HCT116 (cell line): ENCODE data around the gene SLAMF7. TPM values are rescaled to one million over a fixed set of nuclear protein-coding genes. Genes with fewer than 3 reads are reported as not detected.

ENCODE experiments used
- ATAC-seq: fragments of 200-7000 bp; cut with Tn5 transposase; 2 replicates; pipeline ENCODE4 v1.9.1; 2020; ENCODE audit warnings: mild to moderate bottlenecking, moderate library complexity
- BruUV-seq: library from RNA; stranded (reverse); fragments of 400-500 nt; replicated peaks from 2 replicates; lab custom pipeline; 2021; lab: Mats Ljungman, UMichigan
- CTCF ChIA-PET: fragments of 300-600 bp; sonication (Branson Sonifier 250); formaldehyde crosslinking; loops from one replicate; lab custom pipeline; 2021; ENCODE audit warnings: antibody characterized with exemption; lab: Charles Lee
- POLR2A ChIA-PET: fragments of 300-600, 350-600 bp; sonication (Branson Sonifier 250); formaldehyde crosslinking; loops from one replicate; lab custom pipeline; 2021; ENCODE audit warnings: antibody characterized with exemption; lab: Charles Lee
- RAD21 ChIA-PET, 2 experiments: fragments of 300-600 bp; sonication (Branson Sonifier 250); formaldehyde crosslinking; loops; one replicate each; lab custom pipeline; 2023; ENCODE audit warnings: low total read pairs in 2 of 2; ENCODE audit not compliant: uncharacterized antibody in 2 of 2, unreplicated experiment in 2 of 2, low non-redundant PET in 1 of 2; lab: Charles Lee
- DNase-seq: peaks from one replicate; pipeline ENCODE4 v3.0.0-alpha.2; 2010; ENCODE audit warnings: low read depth, low spot score
- H2AFZ ChIP-seq: fragments of 200-600 bp; shearing (Covaris generic), sonication (generic); 2 replicates; pipeline ENCODE4 v1.6.1; 2017; ENCODE audit warnings: low read depth, mixed run types, mixed read lengths, antibody characterized with exemption, low read length; ENCODE audit not compliant: poor library complexity, severe bottlenecking
- H3K27ac ChIP-seq: 2 replicates; pipeline ENCODE4 v1.5.1; 2012; ENCODE audit warnings: low read depth, low read length
- H3K27me3 ChIP-seq: fragments of 200-600 bp; sonication (generic); 2 replicates; pipeline ENCODE4 v1.6.1; 2016; ENCODE audit warnings: mixed run types, low read length, mixed read lengths; ENCODE audit not compliant: insufficient read depth
- H3K36me3 ChIP-seq, 2 experiments: fragments of 200-500 bp in 1 of 2; fragments of 200-600 bp in 1 of 2; sonication (Bioruptor generic) in 1 of 2; sonication (generic) in 1 of 2; 2 replicates each; pipeline versions ENCODE4 v1.5.1 to v1.6.1; 2014 to 2016; ENCODE audit warnings: low read length in 2 of 2, inconsistent platforms in 1 of 2, mixed read lengths in 1 of 2, mixed run types in 1 of 2; ENCODE audit not compliant: insufficient read depth in 2 of 2, control insufficient read depth in 1 of 2
- H3K4me1 ChIP-seq, 2 experiments: fragments of 200-600 bp in 1 of 2; sonication (generic) in 1 of 2; 2 replicates each; pipeline versions ENCODE4 v1.5.1 to v1.6.1; 2012 to 2017; ENCODE audit warnings: low read length in 2 of 2, inconsistent platforms in 1 of 2, mild to moderate bottlenecking in 1 of 2, mixed read lengths in 1 of 2, mixed run types in 1 of 2, moderate library complexity in 1 of 2; ENCODE audit not compliant: insufficient read depth in 2 of 2, control insufficient read depth in 1 of 2
- H3K4me2 ChIP-seq: fragments of 200-600 bp; sonication (generic); 2 replicates; pipeline ENCODE4 v1.6.1; 2017; ENCODE audit warnings: mixed run types, low read length, mixed read lengths
- H3K4me3 ChIP-seq, 2 experiments: fragments of 200-600 bp in 1 of 2; sonication (generic) in 1 of 2; replicated peaks in 1 of 2; 2 replicates each; pipeline ENCODE4 v1.5.1; 2011 to 2016; ENCODE audit warnings: low read length in 2 of 2, control low read depth in 1 of 2, low read depth in 1 of 2, mild to moderate bottlenecking in 1 of 2, mixed read lengths in 1 of 2, mixed run types in 1 of 2
- H3K79me2 ChIP-seq: fragments of 200-600 bp; sonication (generic); 2 replicates; pipeline ENCODE4 v1.6.1; 2017; ENCODE audit warnings: mild to moderate bottlenecking, mixed run types, low read length, moderate library complexity, mixed read lengths; ENCODE audit not compliant: insufficient read depth
- H3K9ac ChIP-seq: fragments of 200-600 bp; sonication (generic); 2 replicates; pipeline ENCODE4 v1.6.1; 2016; ENCODE audit warnings: low read length, mixed read lengths
- H3K9me2 ChIP-seq: fragments of 200-600 bp; sonication (generic), shearing (Covaris generic); 2 replicates; pipeline ENCODE4 v1.6.1; 2017; ENCODE audit warnings: mixed run types, mild to moderate bottlenecking, moderate library complexity; ENCODE audit not compliant: insufficient read depth
- H3K9me3 ChIP-seq, 2 experiments: fragments of 200-500 bp in 1 of 2; fragments of 200-600 bp in 1 of 2; sonication (Bioruptor generic) in 1 of 2; sonication (generic) in 1 of 2; 2 replicates each; pipeline ENCODE4 v1.6.1; 2014 to 2017; ENCODE audit warnings: low read length in 2 of 2, mixed read lengths in 2 of 2, inconsistent platforms in 1 of 2, low read depth in 1 of 2, mild to moderate bottlenecking in 1 of 2, mixed run types in 1 of 2, moderate library complexity in 1 of 2; ENCODE audit not compliant: control insufficient read depth in 1 of 2, insufficient read depth in 1 of 2
- H4K20me1 ChIP-seq: fragments of 200-600 bp; sonication (generic), shearing (Covaris generic); 2 replicates; pipeline ENCODE4 v1.6.1; 2017; ENCODE audit warnings: mixed run types, mild to moderate bottlenecking, moderate library complexity; ENCODE audit not compliant: insufficient read depth
- CBX3 ChIP-seq: IDR thresholded peaks from 2 replicates; pipeline ENCODE4 v1.6.1; 2012; ENCODE audit warnings: low read depth
- CEBPB ChIP-seq: IDR thresholded peaks from 2 replicates; pipeline ENCODE4 v1.6.1; 2012; ENCODE audit warnings: low read depth
- EGR1 ChIP-seq: IDR thresholded peaks from 2 replicates; pipeline ENCODE4 v1.6.1; 2012; ENCODE audit warnings: low read depth
- ELF1 ChIP-seq: IDR thresholded peaks from 2 replicates; pipeline ENCODE4 v1.6.1; 2012; ENCODE audit warnings: low read depth, borderline replicate concordance
- EZH2 ChIP-seq: fragments of 200-600 bp; sonication (generic); IDR thresholded peaks from 2 replicates; pipeline ENCODE4 v1.6.1; 2017; ENCODE audit warnings: antibody characterized with exemption, mixed run types
- EZH2phosphoT487 ChIP-seq: fragments of 200-600 bp; IDR thresholded peaks from 2 replicates; pipeline ENCODE4 v1.6.1; 2018; ENCODE audit warnings: antibody characterized with exemption, borderline replicate concordance
- FOSL1 ChIP-seq: IDR thresholded peaks from 2 replicates; pipeline ENCODE4 v1.6.1; 2012; ENCODE audit warnings: low read depth
- JUND ChIP-seq: IDR thresholded peaks from 2 replicates; pipeline ENCODE4 v1.6.1; 2012
- POLR2A ChIP-seq: IDR thresholded peaks from 2 replicates; pipeline ENCODE4 v1.7.0; 2011; ENCODE audit warnings: borderline replicate concordance; ENCODE audit not compliant: insufficient read depth, insufficient read length; ENCODE audit errors: extremely low read depth
- RAD21 ChIP-seq: IDR thresholded peaks from 2 replicates; pipeline ENCODE4 v1.6.1; 2012; ENCODE audit warnings: low read depth, mild to moderate bottlenecking
- SP1 ChIP-seq: IDR thresholded peaks from 2 replicates; pipeline ENCODE4 v1.6.1; 2012; ENCODE audit warnings: low read depth
- TCF7L2 ChIP-seq: IDR thresholded peaks from 2 replicates; pipeline ENCODE4 v1.7.0; 2011; ENCODE audit warnings: borderline replicate concordance, inconsistent platforms; ENCODE audit not compliant: insufficient read depth, insufficient read length; ENCODE audit errors: extremely low read depth
- ZFX ChIP-seq: fragments of 450-650 bp; IDR thresholded peaks from 2 replicates; pipeline ENCODE4 v1.6.1; 2017
- ZNF274 ChIP-seq: fragments of 200-500 bp; sonication (Bioruptor generic); IDR thresholded peaks from 2 replicates; pipeline ENCODE4 v1.6.1; 2014; ENCODE audit warnings: mild to moderate bottlenecking, low read depth, low read length, inconsistent platforms
- intact Hi-C: fragments of 100-400 bp; cut with micrococcal nuclease; formaldehyde crosslinking; loops from 2 replicates; pipeline ENCODE4 v1.10.0; 2022
- total RNA-seq: library from RNA; stranded (reverse); gene quantifications from one replicate; pipeline ENCODE4 v1.2.1, GENCODE V29; 2021; ENCODE audit not compliant: unreplicated experiment
- TF ChIP-seq, protein P1 (sequence below): IDR thresholded peaks from 2 replicates; pipeline ENCODE4 v1.6.1; 2012
- TF ChIP-seq, protein P2 (sequence below): IDR thresholded peaks from 2 replicates; pipeline ENCODE4 v1.6.1; 2012
- TF ChIP-seq, protein P3 (sequence below), 3 experiments: fragments of 200-600 bp in 1 of 3; sonication (generic) in 1 of 3; IDR thresholded peaks in 2 of 3; conservative IDR thresholded peaks in 1 of 3; 2 replicates each; pipeline ENCODE4 v1.5.1; 2012 to 2017; ENCODE audit warnings: low read depth in 2 of 3, low read length in 2 of 3, antibody characterized with exemption in 1 of 3, borderline replicate concordance in 1 of 3, control low read depth in 1 of 3, mild to moderate bottlenecking in 1 of 3, mixed read lengths in 1 of 3, mixed run types in 1 of 3, moderate library complexity in 1 of 3; ENCODE audit not compliant: insufficient read depth in 1 of 3
- TF ChIP-seq, protein P4 (sequence below): IDR thresholded peaks from 2 replicates; pipeline ENCODE4 v1.6.1; 2011; ENCODE audit warnings: mild to moderate bottlenecking, low read length, moderate library complexity; ENCODE audit not compliant: insufficient replicate concordance; ENCODE audit errors: extremely low read depth
- TF ChIP-seq, protein P5 (sequence below): IDR thresholded peaks from 2 replicates; pipeline ENCODE4 v1.6.1; 2012; ENCODE audit warnings: low read depth

SLAMF7 gene
- total RNA-seq, 1 experiment from 2014 or later = 0.34 TPM

DNA sequence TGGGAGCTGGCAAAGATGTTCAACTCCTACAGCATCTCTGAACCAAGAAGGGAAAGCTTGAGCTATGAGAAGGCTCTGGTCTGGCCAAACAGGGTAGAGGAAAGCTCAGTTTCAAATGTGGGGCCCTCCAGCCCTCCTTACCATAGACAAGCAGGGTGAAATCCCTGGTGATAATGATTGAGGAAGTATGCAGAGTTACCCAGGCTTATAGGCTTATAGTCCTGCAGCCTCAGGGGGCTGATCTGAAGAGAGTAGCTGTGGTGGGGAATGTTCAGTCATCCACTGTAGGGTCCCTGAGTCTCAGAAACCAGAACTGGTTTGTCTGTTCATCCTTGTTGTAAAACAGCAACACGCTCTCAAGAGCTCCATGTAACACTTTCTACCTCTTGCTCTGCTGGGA lies 37.1 kb downstream of the SLAMF7 start:
- H3K9me2 ChIP-seq = no peaks in the 10 kb centered on the region
- no TSS peak for BruUV-seq
- no peak overlapping the region for H3K4me2 ChIP-seq
- DNase-seq = no peak
- no peak overlapping the region for H2AFZ ChIP-seq
- no peak overlapping the region for H3K27ac ChIP-seq
- H3K4me3 ChIP-seq = no peak overlapping the region
- H3K79me2 ChIP-seq = no peaks in the 10 kb centered on the region
- H3K4me1 ChIP-seq = peaks cover 4% of the 10 kb centered on the region in 2 experiments; a peak in 2 of 4 replicates
- POLR2A ChIA-PET = no interaction called here
- CTCF ChIA-PET = interaction anchor here (1.3 to 2.7 kb wide), 4 partner anchors 8 to 177 kb away, joined by 4 to 29 read pairs (median 18); partner anchors contain the start of gene ITLN2
- RAD21 ChIA-PET = no interaction called here
- intact Hi-C loops = loop anchor here (5.0 kb wide), 2 partner anchors 49 to 176 kb away; partner anchors contain the start of gene ITLN2
- H3K27me3 ChIP-seq = no peaks in the 10 kb centered on the region
- no peaks in the 10 kb centered on the region for H4K20me1 ChIP-seq
- no peaks in the 10 kb centered on the region for H3K36me3 ChIP-seq
- no peak for ATAC-seq
- no peak overlapping the region for H3K9ac ChIP-seq
- no peaks in the 10 kb centered on the region for H3K9me3 ChIP-seq
- TF ChIP-seq, protein P1, sequence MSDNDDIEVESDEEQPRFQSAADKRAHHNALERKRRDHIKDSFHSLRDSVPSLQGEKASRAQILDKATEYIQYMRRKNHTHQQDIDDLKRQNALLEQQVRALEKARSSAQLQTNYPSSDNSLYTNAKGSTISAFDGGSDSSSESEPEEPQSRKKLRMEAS = no peak
- TF ChIP-seq, protein P2, sequence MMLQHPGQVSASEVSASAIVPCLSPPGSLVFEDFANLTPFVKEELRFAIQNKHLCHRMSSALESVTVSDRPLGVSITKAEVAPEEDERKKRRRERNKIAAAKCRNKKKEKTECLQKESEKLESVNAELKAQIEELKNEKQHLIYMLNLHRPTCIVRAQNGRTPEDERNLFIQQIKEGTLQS = no peak
- TF ChIP-seq RAD21 (no peak), FOSL1 (no peak), JUND (no peak), ZFX (no peak), SP1 (no peak), ZNF274 (no peak), EZH2 (no peak), TCF7L2 (no peak), ELF1 (no peak), CEBPB (no peak), POLR2A (no peak), EGR1 (no peak), EZH2phosphoT487 (no peak), CBX3 (no peak)
- TF ChIP-seq, protein P3, sequence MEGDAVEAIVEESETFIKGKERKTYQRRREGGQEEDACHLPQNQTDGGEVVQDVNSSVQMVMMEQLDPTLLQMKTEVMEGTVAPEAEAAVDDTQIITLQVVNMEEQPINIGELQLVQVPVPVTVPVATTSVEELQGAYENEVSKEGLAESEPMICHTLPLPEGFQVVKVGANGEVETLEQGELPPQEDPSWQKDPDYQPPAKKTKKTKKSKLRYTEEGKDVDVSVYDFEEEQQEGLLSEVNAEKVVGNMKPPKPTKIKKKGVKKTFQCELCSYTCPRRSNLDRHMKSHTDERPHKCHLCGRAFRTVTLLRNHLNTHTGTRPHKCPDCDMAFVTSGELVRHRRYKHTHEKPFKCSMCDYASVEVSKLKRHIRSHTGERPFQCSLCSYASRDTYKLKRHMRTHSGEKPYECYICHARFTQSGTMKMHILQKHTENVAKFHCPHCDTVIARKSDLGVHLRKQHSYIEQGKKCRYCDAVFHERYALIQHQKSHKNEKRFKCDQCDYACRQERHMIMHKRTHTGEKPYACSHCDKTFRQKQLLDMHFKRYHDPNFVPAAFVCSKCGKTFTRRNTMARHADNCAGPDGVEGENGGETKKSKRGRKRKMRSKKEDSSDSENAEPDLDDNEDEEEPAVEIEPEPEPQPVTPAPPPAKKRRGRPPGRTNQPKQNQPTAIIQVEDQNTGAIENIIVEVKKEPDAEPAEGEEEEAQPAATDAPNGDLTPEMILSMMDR (IDR thresholded peaks at IDR 0.05 in 2 of 3, conservative IDR thresholded peaks at IDR 0.05 in 1 of 3; ENCODE audit: borderline replicate concordance in 1 of 3, insufficient read depth in 1 of 3, low read depth in 2 of 3, low read length in 2 of 3) = no peak
- TF ChIP-seq, protein P4, sequence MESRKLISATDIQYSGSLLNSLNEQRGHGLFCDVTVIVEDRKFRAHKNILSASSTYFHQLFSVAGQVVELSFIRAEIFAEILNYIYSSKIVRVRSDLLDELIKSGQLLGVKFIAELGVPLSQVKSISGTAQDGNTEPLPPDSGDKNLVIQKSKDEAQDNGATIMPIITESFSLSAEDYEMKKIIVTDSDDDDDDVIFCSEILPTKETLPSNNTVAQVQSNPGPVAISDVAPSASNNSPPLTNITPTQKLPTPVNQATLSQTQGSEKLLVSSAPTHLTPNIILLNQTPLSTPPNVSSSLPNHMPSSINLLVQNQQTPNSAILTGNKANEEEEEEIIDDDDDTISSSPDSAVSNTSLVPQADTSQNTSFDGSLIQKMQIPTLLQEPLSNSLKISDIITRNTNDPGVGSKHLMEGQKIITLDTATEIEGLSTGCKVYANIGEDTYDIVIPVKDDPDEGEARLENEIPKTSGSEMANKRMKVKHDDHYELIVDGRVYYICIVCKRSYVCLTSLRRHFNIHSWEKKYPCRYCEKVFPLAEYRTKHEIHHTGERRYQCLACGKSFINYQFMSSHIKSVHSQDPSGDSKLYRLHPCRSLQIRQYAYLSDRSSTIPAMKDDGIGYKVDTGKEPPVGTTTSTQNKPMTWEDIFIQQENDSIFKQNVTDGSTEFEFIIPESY = no peak
- TF ChIP-seq, protein P5, sequence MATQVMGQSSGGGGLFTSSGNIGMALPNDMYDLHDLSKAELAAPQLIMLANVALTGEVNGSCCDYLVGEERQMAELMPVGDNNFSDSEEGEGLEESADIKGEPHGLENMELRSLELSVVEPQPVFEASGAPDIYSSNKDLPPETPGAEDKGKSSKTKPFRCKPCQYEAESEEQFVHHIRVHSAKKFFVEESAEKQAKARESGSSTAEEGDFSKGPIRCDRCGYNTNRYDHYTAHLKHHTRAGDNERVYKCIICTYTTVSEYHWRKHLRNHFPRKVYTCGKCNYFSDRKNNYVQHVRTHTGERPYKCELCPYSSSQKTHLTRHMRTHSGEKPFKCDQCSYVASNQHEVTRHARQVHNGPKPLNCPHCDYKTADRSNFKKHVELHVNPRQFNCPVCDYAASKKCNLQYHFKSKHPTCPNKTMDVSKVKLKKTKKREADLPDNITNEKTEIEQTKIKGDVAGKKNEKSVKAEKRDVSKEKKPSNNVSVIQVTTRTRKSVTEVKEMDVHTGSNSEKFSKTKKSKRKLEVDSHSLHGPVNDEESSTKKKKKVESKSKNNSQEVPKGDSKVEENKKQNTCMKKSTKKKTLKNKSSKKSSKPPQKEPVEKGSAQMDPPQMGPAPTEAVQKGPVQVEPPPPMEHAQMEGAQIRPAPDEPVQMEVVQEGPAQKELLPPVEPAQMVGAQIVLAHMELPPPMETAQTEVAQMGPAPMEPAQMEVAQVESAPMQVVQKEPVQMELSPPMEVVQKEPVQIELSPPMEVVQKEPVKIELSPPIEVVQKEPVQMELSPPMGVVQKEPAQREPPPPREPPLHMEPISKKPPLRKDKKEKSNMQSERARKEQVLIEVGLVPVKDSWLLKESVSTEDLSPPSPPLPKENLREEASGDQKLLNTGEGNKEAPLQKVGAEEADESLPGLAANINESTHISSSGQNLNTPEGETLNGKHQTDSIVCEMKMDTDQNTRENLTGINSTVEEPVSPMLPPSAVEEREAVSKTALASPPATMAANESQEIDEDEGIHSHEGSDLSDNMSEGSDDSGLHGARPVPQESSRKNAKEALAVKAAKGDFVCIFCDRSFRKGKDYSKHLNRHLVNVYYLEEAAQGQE = no peak
